Activated CD4-positive, alpha-beta T cell treated with anti-CD3 and anti-CD28 coated beads, Interleukin-2, amount 10 ng/mL, durations not matched to agents 7 days and 5 days (primary cell): ENCODE measurements around the gene EPHA2. TPM values are rescaled to one million over a fixed set of nuclear protein-coding genes. Genes with fewer than 3 reads are reported as not detected.

Experiments used
- CTCF ChIA-PET: fragments of 350-600 bp; sonication (Branson Sonifier 250); formaldehyde crosslinking; loops from one replicate; lab custom pipeline; 2021; ENCODE audit warnings: antibody characterized with exemption; lab: Charles Lee
- POLR2A ChIA-PET: fragments of 350-600 bp; sonication (Branson Sonifier 250); formaldehyde crosslinking; loops from one replicate; lab custom pipeline; 2021; ENCODE audit warnings: antibody characterized with exemption; lab: Charles Lee
- DNase-seq: peaks from one replicate; pipeline ENCODE4 v3.0.0-alpha.2; 2020
- H3K27ac Mint-ChIP-seq: one replicate; pipeline ENCODE4 v1.8.0; 2021; ENCODE audit warnings: mild to moderate bottlenecking, moderate library complexity, mixed read lengths
- H3K27me3 Mint-ChIP-seq: one replicate; pipeline ENCODE4 v1.8.0; 2021; ENCODE audit warnings: mixed read lengths
- H3K36me3 Mint-ChIP-seq: one replicate; pipeline ENCODE4 v1.8.0; 2021; ENCODE audit warnings: low read depth, mixed read lengths
- H3K4me1 Mint-ChIP-seq: one replicate; pipeline ENCODE4 v1.8.0; 2021; ENCODE audit warnings: mixed read lengths
- H3K4me3 Mint-ChIP-seq: one replicate; pipeline ENCODE4 v1.8.0; 2021; ENCODE audit warnings: mild to moderate bottlenecking, moderate library complexity, mixed read lengths
- H3K9me3 Mint-ChIP-seq: one replicate; pipeline ENCODE4 v1.8.0; 2021; ENCODE audit warnings: mixed read lengths
- total RNA-seq, 2 experiments: library from RNA; stranded (reverse); gene quantifications; one replicate each; pipeline ENCODE4 v1.2.3, GENCODE V29; 2021

EPHA2 gene
- total RNA-seq, 2 experiments from 2014 or later, result not detected

DNA sequence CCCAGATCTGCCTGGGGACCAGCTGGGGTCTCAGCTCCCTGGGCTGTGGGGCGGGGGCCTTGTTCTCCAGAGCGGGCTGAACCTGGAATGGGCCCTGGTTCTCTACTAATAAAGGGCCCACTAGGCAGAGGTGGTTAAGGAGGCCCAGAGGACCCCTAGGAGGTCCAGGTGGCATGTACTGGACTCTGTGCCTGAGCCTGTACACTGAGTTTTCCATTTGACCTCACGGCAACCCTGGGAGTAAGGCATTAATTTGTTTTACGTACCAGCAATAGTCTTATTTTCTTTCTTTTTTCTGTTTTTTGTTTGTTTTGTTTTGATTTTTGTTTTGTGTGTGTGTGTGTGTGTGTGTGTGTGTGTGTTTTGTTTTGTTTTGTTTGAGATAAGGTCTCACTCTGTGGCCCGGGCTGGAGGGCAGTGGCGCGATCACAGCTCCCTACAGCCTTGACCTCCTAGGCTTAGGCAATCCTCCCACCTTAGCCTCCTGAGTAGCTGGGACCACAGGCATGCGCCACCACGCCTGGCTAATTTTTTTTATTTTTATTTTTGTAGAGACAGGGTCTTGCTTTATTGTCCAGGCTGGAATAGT lies 62.9 kb downstream of the EPHA2 start:
- CTCF ChIA-PET, result no interaction called here
- peaks cover 3% of the 10 kb centered on the region for H3K27me3 Mint-ChIP-seq
- no peaks in the 10 kb centered on the region for H3K36me3 Mint-ChIP-seq
- POLR2A ChIA-PET, result no interaction called here
- no peaks in the 10 kb centered on the region for H3K9me3 Mint-ChIP-seq
- H3K27ac Mint-ChIP-seq, result no peak overlapping the region
- H3K4me3 Mint-ChIP-seq, result no peak overlapping the region
- no peak for DNase-seq
- no peaks in the 10 kb centered on the region for H3K4me1 Mint-ChIP-seq

DNA sequence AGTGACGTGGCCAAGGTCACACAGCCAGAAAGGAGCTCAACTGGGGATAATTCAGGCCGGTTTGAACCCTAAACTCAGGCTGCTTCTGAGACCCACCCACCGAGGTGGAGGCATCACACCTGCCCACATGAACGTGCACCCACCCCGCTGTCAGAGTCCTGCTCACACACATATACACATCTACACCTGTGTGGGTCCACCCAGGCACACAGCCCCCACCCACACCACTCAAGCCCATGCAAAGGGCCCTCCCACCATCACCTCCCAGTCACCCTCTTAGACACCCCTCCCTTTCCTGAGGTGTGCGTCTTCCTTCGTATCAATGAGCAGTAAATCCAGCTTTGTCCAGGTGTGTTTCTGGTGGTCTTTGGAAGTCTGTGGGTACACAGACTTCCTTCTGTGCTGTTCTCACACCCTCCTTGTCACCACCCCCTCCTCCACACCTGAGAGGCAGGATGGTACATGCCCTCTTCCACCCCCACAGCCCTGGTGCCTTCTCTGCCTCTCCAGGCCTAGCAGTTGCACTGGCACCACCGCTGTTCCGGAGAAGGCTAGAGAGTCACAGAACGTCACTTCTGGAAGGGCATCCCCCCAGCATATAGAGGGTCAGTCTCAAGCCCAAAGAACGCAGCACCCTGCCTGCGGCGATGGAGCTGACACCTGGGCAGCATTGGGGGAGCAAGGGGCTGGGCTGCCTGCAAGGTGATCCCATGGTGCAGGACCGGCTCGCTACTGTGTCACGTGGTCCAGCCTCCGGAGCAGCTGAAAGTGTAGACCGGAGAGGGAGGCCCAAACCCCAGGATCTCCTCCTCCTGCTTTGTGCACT lies 63.6 kb downstream of the EPHA2 start:
- no peak overlapping the region for H3K27ac Mint-ChIP-seq
- POLR2A ChIA-PET, result no interaction called here
- no peak for DNase-seq
- no peaks in the 10 kb centered on the region for H3K4me1 Mint-ChIP-seq
- no peaks in the 10 kb centered on the region for H3K36me3 Mint-ChIP-seq
- CTCF ChIA-PET, result no interaction called here
- H3K27me3 Mint-ChIP-seq, result peaks cover 3% of the 10 kb centered on the region
- no peak overlapping the region for H3K4me3 Mint-ChIP-seq
- H3K9me3 Mint-ChIP-seq, result no peaks in the 10 kb centered on the region

GRCh38 chr1:16091296-16091695 lies 64.6 kb downstream of the EPHA2 start:
- H3K36me3 Mint-ChIP-seq, result no peaks in the 10 kb centered on the region
- DNase-seq, result no peak
- CTCF ChIA-PET, result interaction anchor here (0.7 kb wide), 1 partner anchor 112 kb away, joined by 3 read pairs; no protein-coding TSS in a partner anchor
- H3K4me3 Mint-ChIP-seq, result no peak overlapping the region
- H3K27ac Mint-ChIP-seq, result no peak overlapping the region
- no peaks in the 10 kb centered on the region for H3K4me1 Mint-ChIP-seq
- peaks cover 3% of the 10 kb centered on the region for H3K27me3 Mint-ChIP-seq
- H3K9me3 Mint-ChIP-seq, result no peaks in the 10 kb centered on the region
- POLR2A ChIA-PET, result no interaction called here

DNA sequence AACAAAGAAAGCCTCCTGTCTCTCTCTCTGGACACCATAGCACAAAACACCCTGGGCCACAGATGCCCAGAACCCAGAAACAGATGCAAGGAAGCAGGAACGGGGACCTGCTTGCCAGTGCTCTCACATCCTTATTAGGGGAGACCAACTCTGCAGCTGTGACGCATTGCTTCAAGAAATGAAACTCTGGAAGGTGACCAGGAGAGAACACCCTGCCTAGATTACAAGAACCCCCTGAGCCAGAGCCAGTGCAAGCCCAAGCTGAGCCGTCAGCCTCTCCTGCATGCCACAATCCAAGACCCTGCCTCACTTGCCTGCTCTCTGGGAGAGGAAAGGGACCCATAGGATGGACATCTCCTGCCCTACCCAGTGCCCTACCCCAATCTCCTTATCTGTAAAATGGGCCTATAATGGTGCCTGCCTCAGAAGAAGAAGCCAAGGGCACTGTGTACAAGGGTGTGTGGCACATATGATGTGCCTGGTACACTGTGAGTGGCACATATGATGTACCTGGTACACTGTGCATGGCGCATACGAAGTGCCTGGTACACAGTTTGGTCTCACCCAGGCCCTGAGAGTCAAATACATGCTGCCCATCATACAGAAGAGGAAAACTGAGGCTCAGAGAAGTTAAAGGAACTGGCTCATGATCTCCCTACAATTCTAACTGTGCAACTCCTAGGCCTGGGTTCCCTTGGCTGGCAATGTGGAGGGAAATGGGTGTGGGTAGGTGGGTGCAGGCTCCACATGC lies 65.6 kb downstream of the EPHA2 start:
- no peak overlapping the region for H3K4me3 Mint-ChIP-seq
- POLR2A ChIA-PET, result no interaction called here
- no peaks in the 10 kb centered on the region for H3K36me3 Mint-ChIP-seq
- no peak overlapping the region for H3K27ac Mint-ChIP-seq
- CTCF ChIA-PET, result interaction anchor here (0.7 kb wide), 1 partner anchor 113 kb away, joined by 3 read pairs; no protein-coding TSS in a partner anchor
- no peak for DNase-seq
- peaks cover 3% of the 10 kb centered on the region for H3K27me3 Mint-ChIP-seq
- no peaks in the 10 kb centered on the region for H3K4me1 Mint-ChIP-seq
- H3K9me3 Mint-ChIP-seq, result no peaks in the 10 kb centered on the region

DNA sequence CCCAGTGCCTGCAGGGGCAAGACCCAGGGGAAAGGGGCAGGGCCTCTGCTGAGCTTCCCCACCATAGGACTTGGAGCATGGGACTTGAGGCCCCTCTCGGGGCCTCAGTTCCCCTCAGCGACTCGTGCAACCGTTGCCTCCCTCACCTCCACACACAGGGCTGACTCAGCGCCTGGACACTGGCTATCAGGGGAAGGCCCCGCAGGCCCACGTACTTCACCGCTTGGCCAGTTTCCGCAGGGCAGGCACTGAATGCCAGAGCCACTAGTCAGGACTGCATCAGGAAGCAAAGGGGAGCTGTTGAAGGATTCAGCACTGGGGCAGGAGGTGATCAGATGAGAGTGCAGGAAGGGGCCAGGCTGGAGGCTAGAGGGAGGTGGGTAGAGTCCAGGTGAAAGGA lies 66.9 kb downstream of the EPHA2 start:
- CTCF ChIA-PET, result no interaction called here
- Mint-ChIP-seq H3K27me3 (peaks cover 1% of the 10 kb centered on the region), H3K36me3 (no peaks in the 10 kb centered on the region), H3K4me3 (no peak overlapping the region), H3K4me1 (no peaks in the 10 kb centered on the region), H3K9me3 (no peaks in the 10 kb centered on the region), H3K27ac (no peak overlapping the region)
- POLR2A ChIA-PET, result no interaction called here
- DNase-seq, result no peak

DNA sequence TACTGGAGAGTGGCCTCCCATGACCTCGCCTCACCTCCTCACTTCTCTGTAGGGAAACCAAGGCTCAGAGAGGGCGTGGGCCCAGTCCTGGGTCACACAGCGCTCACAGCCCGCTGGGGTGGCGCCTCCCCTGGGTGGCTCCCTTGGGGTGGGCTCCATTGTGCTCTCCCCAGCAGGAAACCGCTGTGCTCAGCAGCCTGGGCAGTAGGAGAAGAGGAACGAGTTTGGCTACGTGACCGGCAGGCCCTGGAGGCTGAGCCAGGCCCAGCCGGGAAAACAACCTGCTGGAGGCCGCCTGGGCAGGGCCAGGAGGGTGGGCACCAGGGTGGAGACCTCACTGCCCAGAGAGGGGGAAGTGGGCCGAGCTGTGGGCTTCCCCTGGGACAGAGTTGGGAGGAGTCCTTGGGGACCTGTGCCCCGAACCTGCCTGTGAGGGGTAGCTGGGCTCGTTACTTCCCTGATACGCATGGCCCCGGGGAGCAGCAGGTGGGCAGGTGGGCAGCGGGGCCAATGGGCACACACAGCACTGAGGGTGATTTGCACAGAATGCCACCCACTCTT lies 67.4 kb downstream of the EPHA2 start:
- no peaks in the 10 kb centered on the region for H3K36me3 Mint-ChIP-seq
- no peak overlapping the region for H3K27ac Mint-ChIP-seq
- no peaks in the 10 kb centered on the region for H3K4me1 Mint-ChIP-seq
- CTCF ChIA-PET, result interaction anchor here (0.5 kb wide), 1 partner anchor 114 kb away, joined by 3 read pairs; no protein-coding TSS in a partner anchor
- DNase-seq, result no peak
- H3K27me3 Mint-ChIP-seq, result no peaks in the 10 kb centered on the region
- H3K9me3 Mint-ChIP-seq, result no peaks in the 10 kb centered on the region
- no peak overlapping the region for H3K4me3 Mint-ChIP-seq
- POLR2A ChIA-PET, result no interaction called here

DNA sequence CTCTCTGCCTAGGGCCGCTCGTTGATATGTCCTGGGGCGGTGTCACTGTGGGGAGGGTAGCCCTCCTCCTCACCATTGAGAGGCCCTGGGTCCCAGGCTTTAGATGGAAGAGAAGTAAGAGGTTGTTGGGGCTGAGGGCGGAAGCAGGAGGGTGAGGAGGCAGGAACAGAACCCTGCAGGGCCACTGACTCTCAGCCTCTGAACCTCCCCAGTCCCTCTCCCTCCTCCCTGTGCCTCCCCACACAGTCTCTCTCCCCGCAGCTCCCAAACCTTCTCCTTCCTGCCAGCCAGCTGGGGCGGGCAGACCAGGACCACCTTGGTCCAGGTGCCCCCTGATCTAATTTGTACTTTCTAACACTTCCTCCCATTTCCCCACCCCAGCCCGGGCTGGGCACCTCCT lies 68.1 kb downstream of the EPHA2 start:
- DNase-seq, result no peak
- no peaks in the 10 kb centered on the region for H3K27me3 Mint-ChIP-seq
- H3K4me3 Mint-ChIP-seq, result no peak overlapping the region
- ChIA-PET POLR2A (no interaction called here), CTCF (interaction anchor here (0.7 to 1.2 kb wide), 2 partner anchors 9 to 194 kb away, joined by 3 to 5 read pairs; no protein-coding TSS in a partner anchor)
- no peak overlapping the region for H3K27ac Mint-ChIP-seq
- no peaks in the 10 kb centered on the region for H3K4me1 Mint-ChIP-seq
- H3K9me3 Mint-ChIP-seq, result no peaks in the 10 kb centered on the region
- no peaks in the 10 kb centered on the region for H3K36me3 Mint-ChIP-seq

- Mint-ChIP-seq H3K27me3 (no peaks in the 10 kb centered on the region), H3K9me3 (no peaks in the 10 kb centered on the region), H3K4me1 (no peaks in the 10 kb centered on the region), H3K27ac (no peak overlapping the region), H3K4me3 (no peak overlapping the region), H3K36me3 (no peaks in the 10 kb centered on the region)
- CTCF ChIA-PET, result interaction anchor here (0.6 kb wide), 2 partner anchors 101 to 204 kb away, joined by 3 to 4 read pairs; no protein-coding TSS in a partner anchor
- POLR2A ChIA-PET, result no interaction called here
- DNase-seq, result no peak
Measured at GRCh38 chr1:16085522-16085921, 70.3 kb downstream of the EPHA2 start.

- H3K36me3 Mint-ChIP-seq, result no peaks in the 10 kb centered on the region
- no peak overlapping the region for H3K27ac Mint-ChIP-seq
- H3K27me3 Mint-ChIP-seq, result no peaks in the 10 kb centered on the region
- H3K4me3 Mint-ChIP-seq, result no peak overlapping the region
- H3K9me3 Mint-ChIP-seq, result no peaks in the 10 kb centered on the region
- peaks cover 6% of the 10 kb centered on the region for H3K4me1 Mint-ChIP-seq
- DNase-seq, result no peak
- ChIA-PET POLR2A (no interaction called here), CTCF (interaction anchor here (1.0 to 2.2 kb wide), 5 partner anchors 9 to 289 kb away, joined by 3 to 11 read pairs (median 4); no protein-coding TSS in a partner anchor)
Measured at GRCh38 chr1:16083486-16083885, 72.4 kb downstream of the EPHA2 start.

- Mint-ChIP-seq H3K27ac (no peak overlapping the region), H3K36me3 (no peaks in the 10 kb centered on the region), H3K27me3 (no peaks in the 10 kb centered on the region), H3K9me3 (no peaks in the 10 kb centered on the region), H3K4me3 (no peak overlapping the region), H3K4me1 (peaks cover 6% of the 10 kb centered on the region)
- DNase-seq, result peak; percentile 74
- CTCF ChIA-PET, result interaction anchor here (0.5 to 2.2 kb wide), 18 partner anchors 8 to 288 kb away, joined by 3 to 11 read pairs (median 4); partner anchors contain the start of gene FAM131C
- POLR2A ChIA-PET, result interaction anchor here (0.6 kb wide), 1 partner anchor 232 kb away, joined by 3 read pairs; no protein-coding TSS in a partner anchor
Measured at GRCh38 chr1:16082283-16083038, 73.4 kb downstream of the EPHA2 start.

- Mint-ChIP-seq H3K36me3 (no peaks in the 10 kb centered on the region), H3K27ac (no peak overlapping the region), H3K4me1 (peaks cover 6% of the 10 kb centered on the region), H3K4me3 (no peak overlapping the region), H3K27me3 (no peaks in the 10 kb centered on the region), H3K9me3 (no peaks in the 10 kb centered on the region)
- ChIA-PET POLR2A (interaction anchor here (0.6 kb wide), 1 partner anchor 231 kb away, joined by 3 read pairs; no protein-coding TSS in a partner anchor), CTCF (interaction anchor here (0.5 to 2.2 kb wide), 10 partner anchors 12 to 282 kb away, joined by 3 to 11 read pairs (median 6); no protein-coding TSS in a partner anchor)
- DNase-seq, result no peak
Measured at GRCh38 chr1:16081636-16082035, 74.2 kb downstream of the EPHA2 start.
